Measurements from ENCODE around the gene ZIM2. TPM values are rescaled to one million over a fixed set of nuclear protein-coding genes. Genes with fewer than 3 reads are reported as not detected.

Gene ZIM2
- not detected for total RNA-seq

GRCh38 chr19:56840451-56841192, at the start of gene ZIM2, which contains the start of gene PEG3:
ZIM2 (minus strand) TSS chr19:56840726; CDS start chr19:56824277, 16,449 bp downstream.
PEG3 (minus strand) TSS chr19:56840726; CDS start chr19:56824655, 16,071 bp downstream.
- H3K27ac Mint-ChIP-seq: no peak within 1 kb of the TSS
- H3K9me3 Mint-ChIP-seq: peaks cover 27% of the 10 kb centered on the region
- peaks cover 28% of the 10 kb centered on the region for H3K27me3 Mint-ChIP-seq (ENCODE audit: low read depth)
- peaks cover 28% of the 10 kb centered on the region for H3K36me3 Mint-ChIP-seq (ENCODE audit: low read depth)
- H3K4me3 Mint-ChIP-seq: no peak within 1 kb of the TSS
- H3K4me1 Mint-ChIP-seq (ENCODE audit: low read depth): peaks cover 5% of the 10 kb centered on the region
- DNase-seq: no peak
- CTCF ChIA-PET: no interaction called here
- intact Hi-C loops (cut with micrococcal nuclease): no loop called here

- Mint-ChIP-seq H3K36me3 (ENCODE audit: low read depth) (peaks cover 9% of the 10 kb centered on the region), H3K27me3 (ENCODE audit: low read depth) (no peaks in the 10 kb centered on the region), H3K4me3 (no peak overlapping the region), H3K4me1 (ENCODE audit: low read depth) (no peaks in the 10 kb centered on the region), H3K9me3 (peaks cover 45% of the 10 kb centered on the region), H3K27ac (no peak overlapping the region)
- DNase-seq: no peak
- CTCF ChIA-PET: no interaction called here
- intact Hi-C loops (cut with micrococcal nuclease): no loop called here
Observed at GRCh38 chr19:56885173-56885985, 44.9 kb upstream of the ZIM2 start.

- no peaks in the 10 kb centered on the region for H3K27me3 Mint-ChIP-seq (ENCODE audit: low read depth)
- no peak overlapping the region for H3K27ac Mint-ChIP-seq
- H3K4me1 Mint-ChIP-seq (ENCODE audit: low read depth): no peaks in the 10 kb centered on the region
- peaks cover 9% of the 10 kb centered on the region for H3K36me3 Mint-ChIP-seq (ENCODE audit: low read depth)
- no peak for DNase-seq
- intact Hi-C loops (cut with micrococcal nuclease): no loop called here
- H3K4me3 Mint-ChIP-seq: no peak overlapping the region
- CTCF ChIA-PET: no interaction called here
- H3K9me3 Mint-ChIP-seq: peaks cover 46% of the 10 kb centered on the region
Observed at GRCh38 chr19:56884441-56884840, 43.9 kb upstream of the ZIM2 start.

GRCh38 chr19:56880592-56881190, 40.2 kb upstream of the ZIM2 start:
- no peaks in the 10 kb centered on the region for H3K27me3 Mint-ChIP-seq (ENCODE audit: low read depth)
- intact Hi-C loops (cut with micrococcal nuclease): no loop called here
- DNase-seq: no peak

GRCh38 chr19:56877069-56877715, 36.7 kb upstream of the ZIM2 start:
- no peak overlapping the region for H3K4me3 Mint-ChIP-seq
- no peak for DNase-seq
- CTCF ChIA-PET: no interaction called here
- intact Hi-C loops (cut with micrococcal nuclease): no loop called here
- H3K4me1 Mint-ChIP-seq (ENCODE audit: low read depth): no peaks in the 10 kb centered on the region
- H3K27me3 Mint-ChIP-seq (ENCODE audit: low read depth): no peaks in the 10 kb centered on the region
- H3K36me3 Mint-ChIP-seq (ENCODE audit: low read depth): peaks cover 7% of the 10 kb centered on the region
- no peak overlapping the region for H3K27ac Mint-ChIP-seq
- peaks cover 42% of the 10 kb centered on the region for H3K9me3 Mint-ChIP-seq

More at GRCh38 chr19:56880592-56881190, 40.2 kb upstream of the ZIM2 start:
- no peak overlapping the region for H3K4me3 Mint-ChIP-seq
- CTCF ChIA-PET: no interaction called here
- H3K4me1 Mint-ChIP-seq (ENCODE audit: low read depth): no peaks in the 10 kb centered on the region
- peaks cover 33% of the 10 kb centered on the region for H3K9me3 Mint-ChIP-seq
- H3K36me3 Mint-ChIP-seq (ENCODE audit: low read depth): peaks cover 8% of the 10 kb centered on the region
- H3K27ac Mint-ChIP-seq: no peak overlapping the region

- H3K4me1 Mint-ChIP-seq (ENCODE audit: low read depth): no peaks in the 10 kb centered on the region
- peaks cover 8% of the 10 kb centered on the region for H3K36me3 Mint-ChIP-seq (ENCODE audit: low read depth)
- no peak overlapping the region for H3K4me3 Mint-ChIP-seq
- DNase-seq: no peak
- CTCF ChIA-PET: no interaction called here
- intact Hi-C loops (cut with micrococcal nuclease): no loop called here
- H3K27ac Mint-ChIP-seq: no peak overlapping the region
- H3K27me3 Mint-ChIP-seq (ENCODE audit: low read depth): no peaks in the 10 kb centered on the region
- H3K9me3 Mint-ChIP-seq: peaks cover 46% of the 10 kb centered on the region
Observed at GRCh38 chr19:56875717-56876116, 35.2 kb upstream of the ZIM2 start.

GRCh38 chr19:56874530-56874929, 34.0 kb upstream of the ZIM2 start:
- Mint-ChIP-seq H3K4me3 (no peak overlapping the region), H3K4me1 (ENCODE audit: low read depth) (no peaks in the 10 kb centered on the region)

GRCh38 chr19:56873493-56873892, 33.0 kb upstream of the ZIM2 start:
- peaks cover 9% of the 10 kb centered on the region for H3K36me3 Mint-ChIP-seq (ENCODE audit: low read depth)
- intact Hi-C loops (cut with micrococcal nuclease): no loop called here
- no peak for DNase-seq
- no peaks in the 10 kb centered on the region for H3K27me3 Mint-ChIP-seq (ENCODE audit: low read depth)
- H3K4me1 Mint-ChIP-seq (ENCODE audit: low read depth): no peaks in the 10 kb centered on the region
- no peak overlapping the region for H3K27ac Mint-ChIP-seq
- H3K4me3 Mint-ChIP-seq: no peak overlapping the region
- H3K9me3 Mint-ChIP-seq: peaks cover 45% of the 10 kb centered on the region
- CTCF ChIA-PET: no interaction called here

More at GRCh38 chr19:56874530-56874929, 34.0 kb upstream of the ZIM2 start:
- DNase-seq: no peak
- CTCF ChIA-PET: no interaction called here
- no peaks in the 10 kb centered on the region for H3K27me3 Mint-ChIP-seq (ENCODE audit: low read depth)
- H3K9me3 Mint-ChIP-seq: peaks cover 49% of the 10 kb centered on the region
- peaks cover 9% of the 10 kb centered on the region for H3K36me3 Mint-ChIP-seq (ENCODE audit: low read depth)
- no peak overlapping the region for H3K27ac Mint-ChIP-seq
- intact Hi-C loops (cut with micrococcal nuclease): no loop called here

GRCh38 chr19:56869886-56870285, 29.4 kb upstream of the ZIM2 start:
- Mint-ChIP-seq H3K27me3 (ENCODE audit: low read depth) (no peaks in the 10 kb centered on the region), H3K9me3 (peaks cover 42% of the 10 kb centered on the region), H3K27ac (no peak overlapping the region), H3K4me1 (ENCODE audit: low read depth) (no peaks in the 10 kb centered on the region), H3K36me3 (ENCODE audit: low read depth) (peaks cover 8% of the 10 kb centered on the region), H3K4me3 (no peak overlapping the region)
- intact Hi-C loops (cut with micrococcal nuclease): no loop called here
- CTCF ChIA-PET: no interaction called here
- DNase-seq: no peak

GRCh38 chr19:56868446-56868845, 27.9 kb upstream of the ZIM2 start:
- Mint-ChIP-seq H3K27me3 (ENCODE audit: low read depth) (no peaks in the 10 kb centered on the region), H3K4me1 (ENCODE audit: low read depth) (no peaks in the 10 kb centered on the region), H3K36me3 (ENCODE audit: low read depth) (peaks cover 8% of the 10 kb centered on the region), H3K27ac (no peak overlapping the region), H3K9me3 (peaks cover 40% of the 10 kb centered on the region), H3K4me3 (no peak overlapping the region)
- intact Hi-C loops (cut with micrococcal nuclease): no loop called here
- CTCF ChIA-PET: no interaction called here
- DNase-seq: no peak

GRCh38 chr19:56866538-56866937, 26.0 kb upstream of the ZIM2 start:
- DNase-seq: no peak
- Mint-ChIP-seq H3K4me1 (ENCODE audit: low read depth) (no peaks in the 10 kb centered on the region), H3K4me3 (no peak overlapping the region), H3K27me3 (ENCODE audit: low read depth) (no peaks in the 10 kb centered on the region), H3K36me3 (ENCODE audit: low read depth) (peaks cover 8% of the 10 kb centered on the region), H3K27ac (no peak overlapping the region), H3K9me3 (peaks cover 40% of the 10 kb centered on the region)
- intact Hi-C loops (cut with micrococcal nuclease): no loop called here
- CTCF ChIA-PET: no interaction called here

GRCh38 chr19:56864443-56865125, 24.1 kb upstream of the ZIM2 start:
- intact Hi-C loops (cut with micrococcal nuclease): no loop called here
- CTCF ChIA-PET: interaction anchor here (0.6 kb wide), 1 partner anchor 517 kb away, joined by 3 read pairs; no protein-coding TSS in a partner anchor
- Mint-ChIP-seq H3K9me3 (peaks cover 33% of the 10 kb centered on the region), H3K27me3 (ENCODE audit: low read depth) (no peaks in the 10 kb centered on the region), H3K36me3 (ENCODE audit: low read depth) (peaks cover 4% of the 10 kb centered on the region), H3K27ac (no peak overlapping the region), H3K4me1 (ENCODE audit: low read depth) (no peaks in the 10 kb centered on the region), H3K4me3 (no peak overlapping the region)
- DNase-seq: no peak

All from activated naive CD4-positive, alpha-beta T cell treated with anti-CD3 and anti-CD28 coated beads for 36 hours (primary cell).